DLD1 (cell line): Measurements from ENCODE around the gene AGBL5.

Source experiments
- in situ Hi-C: cut with HindIII; loops from 2 replicates; pipeline ENCODE4 v1.10.0; 2017; ENCODE audit warnings: low sequenced_read_pairs

Gene AGBL5

DNA sequence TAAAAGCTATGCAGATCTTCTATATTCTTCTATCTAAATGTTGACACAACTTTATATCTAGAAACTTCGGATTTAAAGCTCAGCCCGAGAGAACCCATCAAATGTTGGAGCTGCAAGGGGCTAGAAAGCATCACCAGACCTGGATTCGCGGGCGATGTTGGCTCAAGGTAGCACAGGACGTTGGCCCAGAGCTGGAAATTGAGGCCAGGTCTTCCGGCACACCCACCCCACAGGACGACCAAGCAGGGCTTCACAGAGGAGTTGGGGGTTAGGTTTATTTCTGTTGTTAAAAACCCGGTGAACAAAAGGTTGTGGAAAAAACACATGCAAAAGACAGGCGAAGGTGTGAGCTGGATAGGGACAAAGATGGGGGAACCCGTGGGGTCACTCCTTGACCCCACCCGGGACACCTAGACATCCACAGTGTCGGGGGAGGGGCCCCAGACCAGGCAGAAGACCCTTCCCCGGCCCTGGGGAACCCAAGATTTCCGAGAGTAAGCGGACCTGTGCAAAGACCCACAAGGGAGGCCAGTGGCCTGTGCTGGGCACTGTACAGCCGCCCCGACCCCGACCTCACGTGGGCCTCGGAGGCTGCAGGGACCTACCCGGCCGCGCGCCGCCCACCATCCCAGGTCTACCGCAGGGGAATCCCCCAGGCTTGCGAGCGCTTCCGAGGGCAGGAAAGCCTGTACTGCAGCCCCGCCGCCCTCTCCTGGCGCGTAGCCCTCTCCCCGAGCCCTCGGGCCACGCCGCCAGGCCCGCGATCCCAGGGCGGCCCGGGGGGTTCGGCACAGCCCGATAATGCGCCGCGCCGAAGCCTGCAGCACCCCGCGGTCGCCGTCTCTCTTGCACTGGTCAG lies 1.8 kb upstream of the AGBL5 start:
- in situ Hi-C loops = no loop called here

DNA sequence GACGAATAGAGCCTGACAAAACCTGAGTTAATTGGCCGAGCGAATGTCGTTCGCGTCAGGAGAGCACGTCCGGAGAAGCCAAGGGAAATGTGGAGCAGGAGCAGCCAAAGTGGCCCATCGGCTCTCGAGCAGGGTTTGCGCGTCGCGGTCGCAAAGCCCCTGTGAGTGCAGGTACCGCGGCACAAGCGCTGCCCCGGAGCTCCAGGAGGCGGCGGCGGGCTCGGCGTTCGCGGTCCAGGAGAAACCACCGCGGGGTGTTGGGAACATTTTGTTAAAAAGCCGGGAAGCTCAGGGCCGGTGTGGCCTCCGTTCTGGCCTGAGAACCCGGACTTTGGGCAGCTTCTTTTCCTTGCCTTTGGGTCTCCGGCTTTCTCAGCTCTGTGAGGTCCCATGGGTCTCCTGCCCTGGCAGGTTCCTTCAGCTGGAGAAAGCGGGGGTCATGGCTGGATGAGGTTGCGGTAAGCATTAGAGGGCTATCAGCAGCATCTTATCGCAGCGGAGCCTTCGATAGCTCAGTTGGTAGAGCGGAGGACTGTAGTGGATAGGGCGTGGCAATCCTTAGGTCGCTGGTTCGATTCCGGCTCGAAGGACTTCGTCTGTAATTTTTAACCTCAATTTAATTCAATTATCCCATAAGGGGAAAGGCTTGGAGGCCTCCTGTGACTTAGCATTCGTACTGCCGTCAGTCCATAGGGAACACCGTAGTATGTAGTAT lies 1.0 kb upstream of the AGBL5 start:
- in situ Hi-C loops = no loop called here

DNA sequence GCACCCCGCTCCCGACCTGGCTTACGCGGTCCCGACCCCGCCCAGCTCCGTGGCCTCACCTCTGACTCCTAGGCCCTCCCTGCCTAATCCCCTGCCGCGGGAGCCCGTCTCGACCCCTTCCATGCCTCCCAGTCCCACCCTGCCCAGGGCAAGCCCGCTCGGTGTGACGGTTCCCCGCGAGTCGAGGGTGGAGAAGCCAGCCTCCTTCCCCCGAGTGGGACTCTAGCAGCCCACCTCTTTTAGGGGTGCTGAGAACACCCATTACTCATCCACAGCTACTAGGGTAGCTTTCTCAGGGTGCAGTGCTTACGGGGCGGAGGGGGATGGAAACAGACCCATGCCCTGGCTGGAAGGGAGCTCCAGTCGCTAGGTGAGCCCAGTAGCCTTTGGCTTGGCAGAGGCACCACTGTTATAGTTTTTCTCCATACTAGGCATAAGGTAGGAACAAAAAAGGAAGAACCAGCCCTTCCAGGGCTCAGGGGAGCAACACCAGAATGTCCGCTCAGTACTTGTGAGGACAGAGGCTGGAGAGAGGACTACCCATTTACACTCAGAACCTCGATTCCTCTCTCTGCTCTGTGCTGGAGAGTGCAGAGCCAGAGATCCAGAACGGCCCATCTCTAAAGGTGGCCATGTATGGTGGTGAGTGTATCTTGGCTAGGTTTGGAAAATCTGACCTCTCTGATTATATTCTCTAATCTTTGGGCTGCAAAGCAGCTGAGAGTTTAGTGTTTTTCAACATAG lies 606 bp downstream of the AGBL5 start:
- in situ Hi-C loops = no loop called here

DNA sequence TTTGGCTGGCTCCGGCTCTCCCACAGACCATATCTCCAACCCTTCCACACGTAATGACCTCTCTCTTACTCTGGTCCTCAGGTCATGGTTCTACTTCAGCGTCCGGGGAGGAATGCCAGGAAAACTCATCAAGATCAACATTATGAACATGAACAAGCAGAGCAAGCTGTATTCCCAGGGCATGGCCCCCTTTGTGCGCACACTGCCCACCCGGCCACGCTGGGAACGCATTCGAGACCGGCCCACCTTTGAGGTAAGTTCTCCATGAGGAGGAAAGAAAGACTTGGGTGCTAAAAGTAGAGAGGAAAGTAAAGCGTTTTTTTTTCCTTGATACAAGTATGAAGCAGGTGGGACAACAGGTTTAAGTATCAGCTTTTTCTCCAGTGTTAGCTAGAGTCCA lies 1.9 kb downstream of the AGBL5 start:
- in situ Hi-C loops = no loop called here

DNA sequence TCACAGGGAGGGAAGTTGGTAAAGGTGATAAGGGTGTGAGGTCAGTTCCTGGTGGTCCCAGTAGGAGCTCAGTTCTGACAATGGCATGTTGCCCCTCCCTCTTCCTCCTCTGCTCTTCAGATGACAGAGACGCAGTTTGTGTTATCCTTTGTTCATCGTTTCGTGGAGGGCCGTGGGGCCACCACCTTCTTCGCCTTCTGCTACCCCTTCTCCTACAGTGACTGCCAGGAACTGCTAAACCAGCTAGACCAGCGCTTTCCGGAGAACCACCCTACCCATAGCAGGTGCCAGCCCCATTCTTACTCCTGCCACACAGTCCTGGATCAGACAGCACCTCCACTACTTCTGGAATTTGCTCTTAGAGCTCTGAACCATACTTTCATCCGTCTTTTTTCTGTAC lies 2.3 kb downstream of the AGBL5 start:
- in situ Hi-C loops = no loop called here

DNA sequence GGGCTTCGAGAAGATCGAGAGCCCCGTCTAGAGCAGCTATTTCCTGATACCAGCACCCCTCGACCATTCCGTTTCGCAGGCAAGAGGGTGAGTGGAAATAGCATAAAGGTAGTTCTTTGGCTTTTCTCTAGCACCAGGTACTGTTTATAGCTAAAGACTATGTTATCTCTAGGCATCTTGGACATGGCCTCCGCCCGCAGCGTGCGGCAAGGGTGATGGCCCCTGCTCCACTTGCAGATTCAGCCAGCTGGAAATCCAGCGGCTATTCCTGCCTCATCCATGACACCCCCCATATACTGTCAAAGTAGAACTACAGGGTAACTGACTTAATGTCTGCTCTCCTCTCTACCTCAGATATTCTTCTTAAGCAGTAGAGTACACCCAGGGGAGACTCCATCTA lies 3.3 kb downstream of the AGBL5 start:
- in situ Hi-C loops = no loop called here

DNA sequence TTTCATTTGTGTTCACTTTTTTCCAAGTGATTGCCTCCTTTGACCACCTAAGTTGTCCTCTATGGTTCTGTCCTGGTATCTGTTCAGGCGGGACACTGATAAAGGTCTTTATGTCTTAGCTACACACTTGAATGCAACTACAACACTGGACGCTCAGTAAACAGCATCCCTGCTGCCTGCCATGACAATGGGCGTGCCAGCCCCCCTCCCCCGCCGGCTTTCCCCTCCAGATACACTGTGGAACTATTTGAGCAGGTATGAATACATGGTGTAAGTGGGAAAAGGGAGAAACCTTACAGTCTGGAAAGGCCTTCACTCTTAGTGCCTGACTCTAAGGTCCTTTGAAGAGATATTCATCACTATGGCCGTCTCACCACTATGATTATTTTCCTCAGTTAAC lies 5.7 kb downstream of the AGBL5 start:
- in situ Hi-C loops = no loop called here

DNA sequence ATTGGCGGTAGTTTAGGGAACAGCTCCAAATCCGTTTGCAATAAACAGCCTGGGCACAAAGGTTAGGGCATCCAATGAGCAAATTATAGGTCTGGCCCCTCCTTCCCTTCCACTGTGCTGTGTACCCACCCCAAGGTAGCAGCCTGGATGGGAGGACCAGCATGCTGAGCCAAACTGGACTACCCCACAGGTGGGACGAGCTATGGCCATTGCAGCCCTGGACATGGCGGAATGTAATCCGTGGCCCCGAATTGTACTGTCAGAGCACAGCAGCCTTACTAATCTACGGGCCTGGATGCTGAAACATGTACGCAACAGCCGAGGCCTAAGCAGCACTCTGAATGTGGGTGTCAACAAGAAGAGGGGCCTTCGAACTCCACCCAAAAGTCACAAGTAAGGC lies 6.7 kb downstream of the AGBL5 start:
- in situ Hi-C loops = no loop called here

DNA sequence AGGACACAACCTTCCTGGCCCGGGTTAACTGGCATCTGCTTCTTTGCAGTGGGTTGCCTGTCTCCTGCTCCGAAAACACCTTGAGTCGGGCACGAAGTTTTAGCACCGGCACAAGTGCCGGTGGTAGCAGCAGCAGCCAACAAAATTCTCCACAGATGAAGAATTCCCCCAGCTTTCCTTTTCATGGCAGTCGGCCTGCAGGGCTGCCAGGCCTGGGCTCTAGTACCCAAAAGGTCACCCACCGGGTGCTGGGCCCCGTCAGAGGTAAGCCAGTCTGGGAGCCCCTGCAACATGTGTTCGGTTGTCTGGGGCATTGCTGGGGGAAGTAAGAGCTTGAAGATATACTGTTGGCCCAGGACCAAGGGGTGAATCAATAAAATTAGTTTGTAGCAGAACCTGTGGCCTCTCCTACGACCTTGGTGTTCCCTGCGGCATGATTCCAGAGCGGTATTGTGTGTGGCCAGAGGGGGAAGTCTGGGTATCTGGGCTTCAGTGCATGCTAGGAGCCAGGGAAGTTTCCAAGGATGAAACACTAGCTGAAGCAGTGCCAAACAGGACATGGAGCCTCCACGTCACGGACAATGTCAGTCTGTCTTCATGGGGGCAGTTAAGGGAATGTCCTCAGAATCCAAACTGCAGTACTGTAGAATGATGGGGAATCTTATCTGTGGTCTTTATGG lies 7.8 kb downstream of the AGBL5 start:
- in situ Hi-C loops = no loop called here

DNA sequence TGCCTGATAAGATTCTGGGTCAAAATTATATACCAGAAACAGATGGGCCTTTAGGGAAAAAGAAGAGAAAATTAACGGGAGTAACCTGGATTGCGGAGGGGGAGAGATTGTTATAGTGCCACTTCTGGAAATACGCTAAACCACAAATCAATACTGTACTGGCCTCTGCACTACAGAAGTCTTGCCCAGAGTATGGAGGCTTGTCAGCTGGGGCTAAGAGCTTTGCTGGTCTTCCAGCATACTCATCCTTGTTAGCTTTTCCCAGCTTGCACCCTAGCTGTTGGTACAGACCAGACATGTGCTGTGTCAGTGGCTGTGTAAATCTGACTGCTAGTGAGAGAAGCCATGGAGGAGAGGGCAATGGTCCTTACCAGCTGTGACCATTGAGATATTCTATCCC lies 8.9 kb downstream of the AGBL5 start:
- in situ Hi-C loops = no loop called here

DNA sequence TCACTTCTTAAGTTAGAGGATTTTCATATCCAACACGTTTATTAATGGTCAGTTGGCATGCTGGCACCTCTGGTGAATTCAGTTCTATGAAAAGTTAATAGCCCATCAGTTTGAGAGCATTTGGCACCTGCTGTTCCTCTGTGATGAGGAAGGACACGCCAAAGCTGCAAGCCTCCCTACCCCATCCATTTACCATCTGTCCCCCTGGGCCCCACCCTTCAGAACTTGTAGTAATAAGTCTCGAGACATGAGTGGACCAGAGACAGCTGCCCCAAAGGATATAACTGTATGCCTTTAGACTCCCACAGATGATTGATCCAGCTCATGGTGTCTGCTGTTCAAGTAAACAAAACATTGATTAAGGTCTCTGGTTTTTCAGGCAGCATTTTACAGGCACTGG lies 13.7 kb downstream of the AGBL5 start:
- in situ Hi-C loops = no loop called here

DNA sequence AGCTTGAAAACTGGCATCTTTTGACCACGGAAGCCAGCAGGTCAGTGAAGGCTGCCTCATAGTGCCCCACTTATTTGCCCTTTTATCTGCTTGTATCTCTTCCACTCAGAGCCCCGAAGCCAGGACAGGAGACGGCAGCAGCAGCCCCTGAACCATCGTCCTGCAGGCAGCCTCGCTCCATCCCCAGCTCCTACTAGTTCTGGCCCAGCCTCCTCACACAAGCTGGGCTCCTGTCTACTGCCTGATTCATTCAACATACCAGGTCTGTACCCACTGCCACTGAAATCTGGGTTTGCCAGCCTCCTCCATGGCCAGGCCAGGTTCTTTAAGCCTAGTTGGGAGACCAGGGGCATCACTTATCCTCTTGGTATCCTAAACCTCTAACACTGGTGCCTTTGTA lies 15.9 kb downstream of the AGBL5 start:
- in situ Hi-C loops = no loop called here

DNA sequence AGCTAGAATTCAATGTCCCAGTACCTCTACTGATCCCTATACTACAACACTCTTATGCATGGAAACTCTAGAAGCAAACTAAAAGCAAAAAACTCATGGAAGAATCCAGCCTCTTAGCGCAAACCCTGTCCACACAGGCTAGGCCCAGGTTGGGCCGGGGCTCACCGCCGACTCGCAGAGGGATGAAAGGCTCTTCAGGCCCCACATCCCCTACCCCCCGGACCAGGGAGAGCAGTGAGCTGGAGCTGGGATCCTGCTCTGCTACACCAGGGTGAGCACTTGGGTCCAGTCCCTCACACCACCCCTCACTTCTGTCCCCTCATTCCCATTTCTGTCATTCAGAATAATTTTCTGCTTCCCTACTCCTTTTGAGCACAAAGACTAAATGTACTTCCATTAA lies 18.0 kb downstream of the AGBL5 start:
- in situ Hi-C loops = no loop called here

DNA sequence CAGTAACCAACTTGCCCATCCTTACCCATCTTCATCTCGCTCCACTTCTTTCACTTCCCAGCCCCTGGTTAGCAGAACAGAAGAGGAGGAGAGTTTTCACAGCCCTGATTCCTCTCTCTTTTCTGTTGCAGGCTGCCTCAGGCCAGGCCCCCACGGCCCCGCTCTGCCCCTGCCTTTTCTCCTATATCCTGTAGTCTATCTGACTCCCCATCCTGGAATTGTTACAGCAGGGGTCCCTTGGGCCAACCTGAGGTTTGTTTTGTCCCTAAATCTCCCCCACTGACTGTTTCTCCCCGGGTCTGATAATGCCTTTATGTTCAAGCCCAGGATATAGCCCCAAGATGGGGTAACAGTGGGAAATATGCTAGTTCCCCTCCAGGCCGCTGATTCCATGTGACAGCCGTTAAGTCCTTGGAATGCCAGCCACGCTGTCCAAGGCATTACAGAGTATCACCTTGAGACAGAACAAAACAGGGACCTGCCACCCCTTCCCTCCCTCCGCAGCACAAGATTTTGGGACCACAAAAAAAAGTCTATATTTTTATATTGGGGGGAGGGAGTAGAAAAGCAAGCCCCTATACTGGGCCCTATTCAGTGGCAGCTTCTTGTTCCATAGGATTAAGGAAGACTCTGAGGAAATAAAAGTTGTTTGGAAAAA lies 18.6 kb downstream of the AGBL5 start:
- in situ Hi-C loops = no loop called here

DNA sequence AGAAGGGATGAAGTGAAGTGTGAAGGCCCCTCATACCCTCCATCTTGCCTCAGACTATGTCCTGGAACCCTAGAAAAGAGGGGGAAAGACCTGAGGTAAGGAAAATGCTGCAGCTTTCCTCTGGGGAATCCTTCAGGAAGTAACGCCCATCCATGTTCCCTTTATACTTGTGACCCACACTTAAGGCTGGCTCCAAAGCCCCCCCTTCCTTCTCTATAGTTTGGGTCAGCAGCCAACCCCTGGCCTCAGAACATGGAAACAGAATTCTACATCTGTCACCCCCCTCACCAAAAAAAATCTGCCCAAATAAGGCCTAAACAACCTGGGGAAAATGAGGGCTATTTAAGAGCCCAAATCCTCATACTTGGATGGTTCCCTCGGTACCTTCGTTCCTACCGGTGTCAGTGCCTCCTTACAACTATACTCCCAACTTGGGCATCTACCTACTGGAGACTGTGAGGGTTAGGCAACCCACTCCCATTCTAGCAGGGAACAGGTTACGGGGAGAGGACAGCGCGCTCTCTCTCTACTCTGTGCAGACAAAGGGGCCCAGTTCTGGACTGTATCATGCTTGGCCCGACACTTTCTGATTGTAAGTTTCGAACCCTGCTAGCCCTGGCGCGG lies 19.3 kb downstream of the AGBL5 start:
- in situ Hi-C loops = no loop called here

DNA sequence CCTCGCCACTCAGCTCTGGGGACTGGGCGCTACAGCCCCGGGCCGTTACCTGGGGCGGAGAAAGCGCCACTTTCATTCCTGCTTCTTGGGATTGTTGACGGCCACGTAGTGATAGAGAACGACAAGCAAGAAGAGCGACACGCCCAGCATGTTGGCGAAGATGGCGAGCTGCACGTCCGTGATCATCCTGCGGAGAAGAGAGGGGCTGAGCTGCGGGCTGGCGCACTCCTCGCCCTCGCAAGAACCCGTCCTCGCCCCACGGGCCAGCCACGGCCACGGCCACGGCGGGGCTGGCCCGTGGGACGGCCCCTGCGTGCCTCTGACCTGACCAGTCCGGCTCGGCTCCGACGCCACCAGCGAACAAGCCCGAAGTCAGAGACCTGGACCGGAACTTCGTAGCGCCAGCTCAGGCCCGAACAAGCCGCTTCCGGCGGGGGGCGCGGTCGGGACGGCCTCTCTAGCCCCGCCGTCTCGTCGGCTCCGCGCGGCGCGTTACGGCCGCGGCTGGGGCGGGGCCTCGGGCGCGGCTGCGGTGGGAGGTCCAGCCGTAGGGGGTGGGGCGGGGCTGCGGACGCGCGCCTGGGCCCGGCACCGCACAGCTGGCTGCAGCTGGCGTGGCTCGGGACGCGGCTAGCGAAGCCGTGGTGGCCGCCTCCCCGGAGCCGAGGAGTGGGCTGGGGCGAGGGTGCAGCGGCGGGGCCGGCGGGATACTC lies 20.0 kb downstream of the AGBL5 start, which contains the start of gene OST4:
OST4 (minus strand) TSS at position 378 of the 713 bp plus-strand sequence.
- in situ Hi-C loops = no loop called here

DNA sequence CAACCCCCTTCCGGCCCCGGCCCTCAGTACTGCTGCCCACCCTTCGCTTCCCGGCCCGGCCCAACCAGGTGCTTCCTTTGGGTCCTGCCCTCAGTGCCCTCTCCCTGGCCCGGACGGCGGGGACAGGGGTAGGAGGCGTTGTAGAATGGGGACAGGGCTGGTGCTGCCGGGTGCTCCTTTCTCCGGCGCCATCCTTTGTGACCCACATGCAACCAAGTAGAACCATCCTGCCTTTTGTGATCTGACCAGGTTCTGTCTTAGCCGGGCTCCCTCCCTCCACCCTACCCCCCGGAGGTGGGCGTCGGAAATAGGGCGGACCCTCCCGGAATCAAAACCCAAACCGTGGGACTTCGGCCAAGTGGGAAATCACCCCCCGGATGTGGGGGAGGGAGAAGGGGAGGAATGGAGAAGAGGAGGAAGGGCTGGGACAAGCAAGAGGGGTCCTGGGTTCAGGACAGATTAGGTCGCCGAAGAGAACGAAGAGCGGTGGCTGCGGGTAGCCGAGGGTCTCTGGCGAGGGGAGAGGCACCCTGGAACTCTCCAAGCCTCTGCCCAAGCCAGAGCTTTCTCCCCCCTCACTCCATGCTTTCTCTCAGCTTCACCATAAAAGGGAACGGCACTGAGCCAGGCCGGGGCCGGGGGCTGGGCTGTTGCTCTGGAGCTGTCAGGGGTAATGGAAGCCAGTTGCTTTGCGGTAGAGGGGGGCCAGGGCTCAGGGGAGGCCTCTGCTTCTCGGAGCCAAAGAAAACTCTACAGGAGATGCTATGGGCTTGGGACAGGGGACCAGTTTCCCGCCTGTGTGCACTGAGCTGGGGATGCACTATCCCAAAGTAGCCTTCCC lies 20.7 kb downstream of the AGBL5 start:
- in situ Hi-C loops = no loop called here

DNA sequence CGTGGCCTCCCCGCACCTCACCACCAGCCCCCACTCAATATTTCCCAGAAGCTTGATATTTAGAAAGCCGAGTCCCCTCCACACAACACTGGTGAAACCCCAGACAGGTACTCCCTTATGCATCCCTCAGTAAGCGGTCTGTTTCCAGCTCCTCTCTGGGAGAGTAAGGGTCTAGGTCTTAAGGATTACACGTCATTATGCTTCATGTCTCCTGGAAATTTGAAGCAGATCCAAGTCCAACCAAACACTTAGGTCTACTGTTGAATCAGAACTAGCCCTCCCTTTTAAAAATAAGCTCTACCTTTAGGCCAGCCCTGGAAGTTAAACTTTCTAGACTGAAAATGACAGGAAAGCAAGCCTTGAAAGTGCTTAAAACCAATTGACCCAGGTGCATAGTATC lies 21.5 kb downstream of the AGBL5 start:
- in situ Hi-C loops = no loop called here

DNA sequence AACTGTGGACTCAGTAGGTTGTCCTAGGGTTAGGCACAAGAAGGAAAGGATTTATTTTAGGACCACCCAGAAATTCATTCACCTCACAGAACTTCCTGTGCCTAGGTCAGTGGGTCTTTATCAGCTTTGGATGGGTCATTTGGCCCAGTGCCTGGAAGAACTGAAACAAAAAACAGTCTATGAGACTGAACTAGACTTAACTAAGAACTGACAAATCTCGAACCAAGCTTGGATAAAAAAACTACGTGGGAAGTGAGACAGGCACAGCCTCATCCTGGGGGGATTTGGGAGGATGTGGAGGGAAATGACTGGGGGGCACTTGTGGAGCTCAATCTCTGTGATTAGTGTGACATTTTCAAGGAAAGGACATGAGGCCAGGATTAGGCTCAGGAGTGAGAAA lies 22.3 kb downstream of the AGBL5 start:
- in situ Hi-C loops = no loop called here
